ENCODE data around the gene HBG2.
"Not testable (repeated sequence)": the region's sequence is repeated elsewhere in the genome, so short reads cannot be mapped to it uniquely, and the experiment has no call there.

DNA sequence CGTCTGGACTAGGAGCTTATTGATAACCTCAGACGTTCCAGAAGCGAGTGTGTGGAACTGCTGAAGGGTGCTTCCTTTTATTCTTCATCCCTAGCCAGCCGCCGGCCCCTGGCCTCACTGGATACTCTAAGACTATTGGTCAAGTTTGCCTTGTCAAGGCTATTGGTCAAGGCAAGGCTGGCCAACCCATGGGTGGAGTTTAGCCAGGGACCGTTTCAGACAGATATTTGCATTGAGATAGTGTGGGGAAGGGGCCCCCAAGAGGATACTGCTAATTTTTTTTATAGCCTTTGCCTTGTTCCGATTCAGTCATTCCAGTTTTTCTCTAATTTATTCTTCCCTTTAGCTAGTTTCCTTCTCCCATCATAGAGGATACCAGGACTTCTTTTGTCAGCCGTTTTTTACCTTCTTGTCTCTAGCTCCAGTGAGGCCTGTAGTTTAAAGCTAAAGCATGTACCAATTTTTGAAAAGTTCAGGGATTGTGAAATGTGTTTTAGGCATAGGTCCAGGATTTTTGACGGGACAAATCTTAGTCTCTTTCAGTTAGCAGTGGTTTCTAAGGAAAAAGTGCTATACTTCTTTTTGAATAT, 4.7 kb downstream of the HBG2 start, which contains the start of gene HBG1:
- not testable (repeated sequence) for TF ChIP-seq ZNF256 (CRISPR knock-in tag; conservative IDR thresholded peaks at IDR 0.05); ZNF274 (CRISPR knock-in tag; IDR thresholded peaks at IDR 0.05); POLR2AphosphoS5 (IDR thresholded peaks at IDR 0.05; ENCODE audit: low read depth, low read length); NR2C2 (CRISPR knock-in tag; IDR thresholded peaks at IDR 0.05; ENCODE audit: borderline replicate concordance); ZSCAN20 (CRISPR knock-in tag; IDR thresholded peaks at IDR 0.05; ENCODE audit: borderline replicate concordance); ZNF33A (CRISPR knock-in tag; IDR thresholded peaks at IDR 0.05; ENCODE audit: borderline replicate concordance); CHD2 (IDR thresholded peaks at IDR 0.05; ENCODE audit: low read depth, low read length)
- TF ChIP-seq, protein P1, sequence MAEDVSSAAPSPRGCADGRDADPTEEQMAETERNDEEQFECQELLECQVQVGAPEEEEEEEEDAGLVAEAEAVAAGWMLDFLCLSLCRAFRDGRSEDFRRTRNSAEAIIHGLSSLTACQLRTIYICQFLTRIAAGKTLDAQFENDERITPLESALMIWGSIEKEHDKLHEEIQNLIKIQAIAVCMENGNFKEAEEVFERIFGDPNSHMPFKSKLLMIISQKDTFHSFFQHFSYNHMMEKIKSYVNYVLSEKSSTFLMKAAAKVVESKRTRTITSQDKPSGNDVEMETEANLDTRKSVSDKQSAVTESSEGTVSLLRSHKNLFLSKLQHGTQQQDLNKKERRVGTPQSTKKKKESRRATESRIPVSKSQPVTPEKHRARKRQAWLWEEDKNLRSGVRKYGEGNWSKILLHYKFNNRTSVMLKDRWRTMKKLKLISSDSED (CRISPR knock-in tag; IDR thresholded peaks at IDR 0.05): not testable (repeated sequence)
